GM21737 (cell line): ENCODE measurements around the gene GLUD1.
"Not testable (repeated sequence)": the region's sequence is repeated elsewhere in the genome, so short reads cannot be mapped to it uniquely, and the experiment has no call there.

Experiments
- ATAC-seq: cut with Tn5 transposase; IDR thresholded peaks from one replicate; pipeline ENCODE4 v1.9.1; 2021; ENCODE audit warnings: mild to moderate bottlenecking, moderate library complexity; ENCODE audit not compliant: unreplicated experiment

The GLUD1 gene

DNA sequence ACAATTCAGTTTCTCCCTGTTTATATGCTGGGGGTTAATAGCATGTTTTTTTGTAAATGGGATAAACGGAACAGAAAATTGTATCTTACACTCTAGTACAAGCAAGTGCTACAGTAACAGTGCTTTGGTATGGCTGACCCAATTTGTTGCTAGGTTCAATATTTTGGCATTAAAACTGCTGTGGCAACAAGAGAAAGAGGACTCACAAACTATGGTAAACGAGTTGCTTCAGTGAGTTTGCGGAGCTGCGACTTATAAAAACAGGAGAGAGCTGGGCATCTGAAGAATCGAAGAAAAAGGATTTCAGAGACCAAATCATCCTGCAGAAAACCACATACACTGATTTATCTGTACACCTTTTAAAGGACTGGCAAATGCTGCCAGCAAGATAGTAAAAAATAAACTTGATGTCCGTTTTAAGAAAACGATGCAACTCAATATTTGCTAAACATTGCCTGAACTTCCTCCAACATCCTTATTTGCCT is 2.2 kb downstream of the GLUD1 start:
- ATAC-seq, result no peak

DNA sequence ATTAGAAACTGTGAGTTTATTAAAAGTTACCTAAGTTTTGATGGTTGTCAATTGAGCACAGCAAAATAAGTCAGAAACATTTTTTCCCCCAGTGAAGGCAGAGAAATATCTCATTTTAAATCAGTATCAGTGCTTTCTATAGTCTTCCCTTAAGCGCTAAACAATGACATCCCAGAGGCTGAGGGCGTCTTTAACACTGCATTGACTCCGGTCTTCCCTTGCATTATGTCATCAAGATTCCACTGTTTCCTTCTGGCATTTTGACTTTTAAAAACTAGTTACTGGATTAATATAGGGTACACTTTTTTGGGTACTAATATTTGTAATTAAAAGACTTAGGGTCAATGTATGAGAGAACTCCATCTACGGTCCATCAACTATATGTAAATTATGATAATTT is 3.9 kb downstream of the GLUD1 start:
- ATAC-seq, result no peak

DNA sequence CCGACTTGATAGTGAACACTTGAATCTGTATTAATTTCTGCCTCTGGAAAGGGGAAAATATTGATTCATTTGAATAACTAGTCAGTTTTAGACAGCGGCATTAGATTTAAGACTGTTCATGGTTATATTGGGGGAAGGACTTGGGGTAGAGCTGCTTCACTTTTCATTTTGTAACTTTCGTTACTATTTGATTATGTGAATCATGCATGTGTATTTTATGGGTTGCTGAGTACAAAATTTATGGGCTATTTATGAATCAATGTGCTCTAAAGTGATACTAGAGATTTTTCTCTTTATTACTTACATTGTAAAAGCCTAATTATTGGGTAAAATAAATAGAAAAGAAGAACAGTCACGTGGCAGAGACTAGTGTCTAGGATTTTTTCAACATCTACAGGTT is 4.9 kb downstream of the GLUD1 start:
- ATAC-seq, result no peak

DNA sequence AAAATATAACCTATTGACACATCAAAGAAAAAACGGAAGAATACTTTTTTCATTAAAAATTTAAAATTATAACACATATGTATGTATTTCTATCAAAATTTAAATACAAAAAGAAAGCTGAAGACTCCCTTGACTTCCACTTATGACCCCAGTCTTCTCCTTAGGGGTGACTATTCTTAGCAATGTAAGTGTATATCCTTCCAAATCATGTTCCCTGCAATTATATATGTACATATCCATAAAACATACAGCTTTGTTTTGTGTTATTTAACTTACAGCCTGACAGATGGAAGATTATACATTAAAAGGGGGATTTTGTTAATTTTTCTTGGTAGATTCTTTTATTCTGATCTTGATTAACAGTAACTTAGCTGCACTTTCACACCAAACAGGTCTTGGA is 9.1 kb downstream of the GLUD1 start:
- no peak for ATAC-seq

DNA sequence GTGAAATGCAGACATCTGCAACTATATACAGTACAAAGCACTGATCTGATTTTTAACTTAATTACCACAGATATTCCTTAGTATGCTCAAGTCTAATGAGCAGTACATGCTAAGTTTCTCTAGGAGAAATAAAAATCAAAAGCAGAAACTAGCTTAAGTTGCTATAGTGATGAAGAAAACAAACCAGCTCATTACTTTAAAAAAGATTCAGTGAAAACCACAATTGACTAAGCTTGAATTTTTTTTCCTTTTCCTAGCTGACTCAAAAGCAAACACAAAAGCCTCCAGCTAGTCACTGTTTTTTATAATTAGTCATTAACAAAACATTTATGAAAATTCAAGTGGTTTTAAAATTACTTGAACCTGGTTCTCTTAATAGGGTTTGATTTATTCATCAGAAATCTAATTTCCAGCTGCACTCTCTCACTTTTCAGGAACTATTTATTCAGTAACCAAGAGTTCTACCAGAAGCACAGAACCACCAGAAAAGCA is 10.3 kb downstream of the GLUD1 start:
- ATAC-seq, result not testable (repeated sequence)

DNA sequence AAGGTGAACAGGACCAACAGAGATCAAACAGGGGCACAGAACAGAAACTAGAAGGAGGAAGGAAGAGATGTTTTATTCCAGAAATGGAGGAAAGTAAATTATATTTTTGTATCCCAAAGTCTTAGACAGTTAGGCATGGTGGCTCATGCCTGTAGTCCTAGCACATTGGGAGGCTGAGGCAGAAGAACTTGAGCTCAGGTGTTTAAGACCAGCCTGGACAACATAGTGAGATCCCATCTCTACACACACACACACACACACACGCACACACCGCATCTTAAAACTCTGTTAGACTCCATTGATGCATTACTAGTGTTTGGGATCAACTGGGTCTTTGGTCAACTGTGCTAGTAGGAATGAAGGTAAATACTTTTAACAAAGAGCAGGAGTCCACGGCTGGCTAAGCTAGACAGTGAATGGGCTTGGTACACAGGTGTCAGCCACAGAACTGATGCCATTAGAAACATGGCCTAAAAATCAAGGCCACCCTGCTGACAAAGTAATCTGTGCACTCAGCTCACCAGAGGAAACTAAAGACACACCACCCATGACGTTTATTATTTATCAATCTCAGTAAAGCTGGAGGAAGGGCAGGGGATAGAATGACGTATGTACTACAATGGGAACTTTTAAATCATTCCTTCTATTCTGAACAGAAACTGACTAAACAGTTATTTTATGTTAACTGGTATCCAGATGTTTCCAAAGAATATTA is 10.9 kb downstream of the GLUD1 start:
- ATAC-seq, result not testable (repeated sequence)

DNA sequence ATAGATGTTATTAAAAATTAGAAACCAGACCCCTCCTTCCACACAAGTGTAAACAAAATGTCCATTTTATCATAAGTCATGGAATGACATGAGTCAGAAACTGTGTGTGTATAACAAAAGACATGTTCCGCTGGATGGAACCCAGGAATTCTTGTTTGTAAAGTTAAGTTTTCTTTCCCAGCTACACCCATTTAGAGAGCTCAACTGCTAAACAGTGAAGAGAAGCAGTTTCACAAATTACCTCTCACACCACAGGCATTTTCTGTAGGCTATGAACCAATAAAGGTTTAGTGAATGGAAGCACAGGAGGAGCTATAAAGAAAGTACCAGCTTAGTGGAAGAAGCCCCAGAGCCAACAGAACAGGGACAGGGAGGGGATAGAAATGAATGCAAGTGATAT is 12.4 kb downstream of the GLUD1 start:
- not testable (repeated sequence) for ATAC-seq

DNA sequence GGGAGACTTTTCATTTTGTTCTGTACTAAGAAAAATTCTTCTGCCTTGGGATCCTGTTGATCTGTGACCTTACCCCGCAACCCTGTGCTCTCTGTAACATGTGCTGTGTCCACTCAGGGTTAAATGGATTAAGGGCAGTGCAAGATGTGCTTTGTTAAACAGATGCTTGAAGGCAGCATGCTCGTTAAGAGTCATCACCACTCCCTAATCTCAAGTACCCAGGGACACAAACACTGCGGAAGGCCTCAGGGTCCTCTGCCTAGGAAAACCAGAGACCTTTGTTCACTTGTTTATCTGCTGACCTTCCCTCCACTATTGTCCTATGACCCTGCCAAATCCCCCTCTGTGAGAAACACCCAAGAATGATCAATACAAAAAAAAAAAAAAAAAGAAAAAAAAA is 13.1 kb downstream of the GLUD1 start:
- ATAC-seq, result not testable (repeated sequence)

DNA sequence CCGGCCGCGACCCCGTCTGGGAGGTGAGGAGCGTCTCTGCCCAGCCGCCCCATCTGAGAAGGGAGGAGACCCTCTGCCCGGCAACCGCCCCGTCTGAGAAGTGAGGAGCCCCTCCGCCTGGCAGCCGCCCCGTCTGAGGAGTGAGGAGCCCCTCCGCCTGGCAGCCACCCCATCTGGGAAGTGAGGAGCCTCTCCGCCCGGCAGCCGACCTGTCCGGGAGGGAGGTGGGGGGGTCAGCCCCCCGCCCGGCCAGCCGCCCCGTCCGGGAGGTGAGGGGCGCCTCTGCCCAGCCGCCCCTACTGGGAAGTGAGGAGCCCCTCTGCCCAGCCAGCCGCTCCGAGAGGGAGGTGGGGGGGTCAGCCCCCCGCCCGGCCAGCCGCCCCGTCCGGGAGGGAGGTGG is 14.0 kb downstream of the GLUD1 start:
- ATAC-seq, result not testable (repeated sequence)

DNA sequence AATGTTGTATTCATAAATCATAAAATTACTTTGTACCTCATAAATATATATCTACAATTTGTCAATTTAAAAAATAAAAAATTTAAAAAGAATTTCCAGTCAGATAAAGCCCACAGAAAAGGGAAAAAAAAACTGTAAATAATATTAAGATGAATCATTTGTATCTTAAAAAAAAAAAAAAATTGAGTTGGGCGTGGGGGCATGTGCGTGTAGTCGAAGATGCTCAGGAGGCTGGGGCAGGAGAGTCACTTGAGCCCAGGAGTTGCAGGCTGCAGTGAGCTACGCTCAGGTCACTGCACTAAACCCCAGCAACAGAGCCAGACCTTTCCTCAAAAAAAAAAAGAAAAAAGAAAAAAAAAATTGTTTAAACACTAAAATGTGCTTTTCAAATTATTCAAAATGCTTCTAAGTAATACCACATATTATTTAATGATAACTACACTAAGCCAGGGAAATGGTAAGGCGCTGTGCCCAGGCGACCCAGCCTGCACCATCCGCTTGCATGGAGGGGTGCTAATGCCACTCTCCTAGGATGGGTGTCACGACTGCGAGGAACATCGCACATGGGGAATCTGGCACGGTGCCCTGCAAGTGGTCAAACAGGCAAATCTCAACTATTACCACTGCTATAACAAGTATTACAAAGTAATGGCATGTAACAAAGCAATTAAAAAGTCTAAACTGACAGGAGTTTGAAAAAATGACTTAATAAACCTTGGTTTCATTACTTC is 15.4 kb downstream of the GLUD1 start:
- no peak for ATAC-seq

DNA sequence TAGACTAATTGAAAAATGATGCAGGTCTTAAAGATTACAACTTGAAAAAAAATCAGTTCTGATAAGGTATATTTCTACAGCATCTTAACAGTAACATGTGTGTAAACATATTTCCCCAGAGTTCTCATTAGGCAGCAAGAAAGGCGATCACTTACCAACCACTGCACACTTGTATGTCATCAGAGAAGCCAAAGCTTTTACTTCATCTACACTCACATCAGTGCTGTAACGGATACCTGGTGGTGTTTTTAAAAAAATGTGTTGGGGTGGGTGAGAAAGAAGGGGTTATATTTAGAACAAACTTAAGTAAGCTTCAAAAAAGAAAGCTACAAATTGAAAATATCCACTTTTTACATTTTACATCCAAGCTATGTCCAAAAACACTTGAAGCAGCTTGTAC is 18.2 kb downstream of the GLUD1 start:
- ATAC-seq, result not testable (repeated sequence)

DNA sequence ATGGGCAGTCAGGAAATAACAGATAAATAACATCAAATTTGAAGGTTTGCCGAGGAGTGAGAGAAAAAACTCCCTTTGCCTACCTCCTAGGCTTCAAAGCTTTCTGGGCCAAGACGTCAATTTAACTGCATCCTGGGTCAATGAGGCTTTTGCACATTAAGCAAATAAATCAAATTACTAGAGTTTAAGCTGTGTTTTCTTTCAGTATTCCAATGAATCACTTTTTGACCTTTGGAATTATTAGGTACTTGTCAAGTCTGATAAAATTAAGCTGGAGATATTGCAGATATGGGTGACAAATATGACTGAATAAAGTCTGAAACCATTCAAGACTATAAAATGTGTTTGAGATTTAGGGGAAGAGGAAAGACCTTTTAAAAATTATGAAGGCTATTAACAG is 22.2 kb downstream of the GLUD1 start:
- no peak for ATAC-seq

DNA sequence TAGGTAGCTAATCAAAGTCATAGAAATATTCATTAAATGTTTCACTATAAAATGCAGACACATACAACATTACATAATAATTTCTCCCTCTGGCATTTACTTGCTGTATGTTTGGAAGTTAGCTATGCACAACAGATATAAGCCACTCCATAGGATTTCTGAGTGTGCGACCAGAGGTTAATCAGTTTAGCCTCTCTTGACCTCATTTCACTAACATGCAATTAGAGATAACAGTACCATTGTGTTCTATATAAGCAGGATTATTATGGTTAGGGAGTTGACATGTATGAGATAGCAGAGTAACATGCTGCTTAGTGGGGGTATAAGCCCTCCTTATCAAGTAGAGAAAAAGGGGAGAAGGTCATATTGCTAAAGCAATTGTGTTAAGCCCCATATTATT is 26.4 kb downstream of the GLUD1 start:
- no peak for ATAC-seq

DNA sequence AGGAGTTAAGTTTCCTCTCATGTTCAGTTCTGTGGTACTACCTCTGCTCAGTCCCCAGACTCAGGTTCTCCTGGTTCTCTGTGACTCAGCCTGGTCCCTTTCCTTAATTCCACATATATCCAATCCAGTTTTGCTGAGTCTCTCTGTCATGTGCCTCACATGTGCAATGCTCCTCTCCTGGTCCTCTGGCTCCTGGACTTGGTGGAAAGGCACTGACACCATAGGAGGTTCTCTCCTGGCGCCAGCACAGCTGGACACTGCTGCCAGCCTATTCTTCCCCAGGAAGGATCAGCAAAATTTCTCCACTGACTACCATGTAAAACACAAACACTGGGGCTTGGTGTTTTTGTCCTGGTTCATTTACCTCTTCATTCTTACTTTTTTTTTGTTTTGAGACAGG is 27.8 kb downstream of the GLUD1 start:
- ATAC-seq, result no peak

DNA sequence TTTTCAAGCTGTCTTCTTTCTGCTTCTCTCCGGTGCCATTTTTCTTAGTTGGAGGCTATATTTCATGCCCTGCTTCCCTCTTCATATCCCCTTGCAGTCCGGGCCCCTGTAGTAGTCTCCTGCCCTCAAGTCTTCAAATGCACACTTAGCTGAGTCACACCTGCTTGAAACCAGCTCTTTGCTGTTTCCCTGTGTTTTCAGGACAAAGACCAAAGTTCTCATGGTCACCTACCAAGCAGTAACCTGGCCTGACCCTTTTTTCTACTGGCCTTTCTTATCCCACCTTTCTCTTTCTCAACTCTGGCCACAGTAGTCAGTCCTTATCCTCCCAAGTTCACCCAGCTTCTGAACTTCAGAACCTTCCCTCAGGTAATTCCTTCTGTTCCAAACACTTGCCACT is 28.5 kb downstream of the GLUD1 start:
- no peak for ATAC-seq

DNA sequence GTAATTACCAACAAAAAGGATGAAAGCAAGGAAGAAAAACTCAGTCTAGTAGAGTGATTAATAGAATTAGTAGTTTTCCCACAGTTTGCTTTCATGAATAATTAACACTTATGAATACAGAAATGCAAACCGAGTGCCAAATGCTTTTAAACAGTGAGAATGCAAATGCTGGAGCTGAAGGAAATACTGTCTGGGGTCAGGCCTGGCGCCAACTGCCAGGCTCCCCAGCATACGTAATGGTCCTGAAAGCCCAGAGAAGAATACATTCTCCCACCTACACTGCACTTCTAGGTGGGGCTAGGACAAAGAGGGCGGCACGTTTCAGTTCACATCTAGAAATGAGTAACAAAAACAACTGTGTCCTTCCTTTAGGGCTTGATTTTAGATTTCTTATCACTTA is 30.0 kb downstream of the GLUD1 start:
- no peak for ATAC-seq

DNA sequence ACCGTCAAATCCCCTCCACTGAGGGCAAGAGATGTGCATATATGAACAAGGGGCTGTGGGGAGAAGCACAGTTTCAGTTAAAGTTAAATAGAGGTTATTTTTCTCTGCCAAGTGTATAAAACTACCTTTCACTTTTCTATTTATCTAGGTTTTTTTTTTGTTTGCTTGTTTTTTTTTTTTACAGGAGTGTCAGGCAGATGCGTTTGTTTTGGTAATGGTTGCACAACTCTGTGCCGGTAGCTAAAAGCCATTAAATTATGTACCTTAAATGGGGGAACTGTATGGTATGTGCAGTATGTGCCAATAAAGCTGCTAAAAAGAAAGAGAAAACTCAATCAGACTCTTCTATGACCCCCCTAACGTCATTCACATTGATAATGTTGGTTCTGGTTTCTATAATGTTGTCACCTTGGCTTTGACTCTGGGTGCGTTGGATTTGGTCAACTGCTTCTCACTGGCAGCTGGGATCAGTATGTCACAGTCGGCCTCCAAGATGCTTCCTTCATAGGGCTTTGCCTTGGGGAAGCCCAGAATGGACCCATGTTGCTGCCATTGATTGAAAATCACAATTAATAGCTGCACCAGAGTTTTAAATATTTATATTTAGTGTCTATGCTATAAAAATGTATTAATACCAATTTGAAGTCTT is 34.2 kb downstream of the GLUD1 start:
- ATAC-seq, result no peak

DNA sequence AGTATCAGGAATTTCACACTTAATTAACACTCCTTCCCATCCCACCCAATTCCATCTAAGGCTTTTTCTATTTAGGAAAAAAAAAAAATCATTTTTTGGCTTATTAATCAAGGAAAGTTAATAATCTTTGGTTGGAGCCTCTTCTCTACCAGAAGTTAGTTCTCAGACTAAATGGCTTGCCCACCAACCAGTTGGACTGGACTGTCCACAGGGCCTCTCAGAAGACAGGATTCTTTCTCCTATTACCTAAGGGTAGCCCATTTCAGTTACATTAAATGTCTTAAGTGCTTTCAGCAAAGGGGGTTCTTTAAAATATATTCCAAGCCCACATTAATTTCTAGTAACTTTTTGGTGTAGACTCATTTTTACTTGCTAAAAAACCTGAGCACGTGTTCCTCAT is 35.2 kb downstream of the GLUD1 start:
- ATAC-seq, result no peak

DNA sequence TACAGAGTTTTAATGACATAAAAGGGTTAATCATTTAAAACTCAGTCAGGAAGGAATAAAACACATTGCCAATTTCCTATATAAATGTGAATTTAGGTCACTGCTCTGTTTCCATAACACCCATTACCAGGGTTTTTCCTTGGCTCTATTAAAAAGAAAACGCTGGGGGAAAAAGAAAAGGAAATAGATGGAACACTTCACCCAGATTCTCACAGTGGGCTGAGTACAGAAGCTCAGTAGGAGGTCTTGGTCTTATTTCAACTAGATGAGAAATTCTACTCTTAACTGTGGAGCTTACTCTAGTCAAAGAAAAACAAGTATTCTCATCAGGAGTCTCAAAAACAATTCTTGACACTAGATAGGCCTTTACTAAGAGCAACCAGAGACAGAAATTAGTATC is 36.5 kb downstream of the GLUD1 start:
- no peak for ATAC-seq

DNA sequence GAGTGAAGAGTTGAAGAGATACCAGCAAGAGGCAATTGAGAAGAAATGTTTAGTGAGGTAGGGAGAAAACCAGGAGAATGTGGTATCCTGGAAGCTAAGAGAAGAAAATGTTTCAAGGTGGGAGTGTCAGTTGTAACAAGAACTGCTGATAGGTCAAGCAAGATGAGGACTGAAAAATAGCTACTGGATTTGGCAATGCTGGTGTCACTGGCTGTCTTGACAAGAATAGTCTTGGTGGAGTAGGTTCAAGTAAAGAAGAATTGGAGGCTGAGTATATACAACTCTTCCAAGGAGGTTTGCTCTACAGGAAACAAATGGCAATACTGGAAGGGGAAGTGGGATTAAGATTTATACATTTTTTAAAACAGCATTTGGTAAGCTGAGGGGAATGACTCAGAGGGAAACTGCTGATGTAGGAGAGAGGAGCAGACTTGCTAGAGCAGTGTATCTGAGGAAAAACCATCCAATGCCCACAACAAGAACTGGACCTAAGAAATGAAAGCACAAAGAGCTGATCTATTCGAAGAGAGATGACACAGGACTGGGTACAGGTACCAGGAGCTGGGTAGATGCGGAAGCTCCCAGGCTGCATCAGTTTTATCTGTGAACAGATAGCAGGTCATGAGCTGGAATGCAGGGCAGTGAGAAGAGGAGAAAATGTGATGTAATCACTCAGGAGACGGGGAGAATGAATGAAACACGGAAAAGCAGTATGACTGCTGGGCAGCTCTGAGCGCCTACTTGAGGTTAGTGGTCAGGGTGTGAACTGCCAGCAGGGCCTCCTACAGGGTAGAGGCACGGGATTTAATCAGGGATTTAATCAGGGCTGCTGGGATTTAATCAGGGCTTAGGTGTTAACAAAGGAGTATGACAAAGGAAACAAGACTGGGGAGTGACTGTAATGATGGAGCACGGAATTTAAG is 40.0 kb downstream of the GLUD1 start:
- no peak for ATAC-seq
